Measurements from ENCODE around the gene CADPS. TPM values are rescaled to one million over a fixed set of nuclear protein-coding genes. Genes with fewer than 3 reads are reported as not detected.
A peak's percentile ranks its signal among the peaks of the same experiment; 100 is the strongest.

The CADPS gene
- total RNA-seq, 4 donors from 2014 or later, result 0.31 to 14.4 (median 5.2) TPM

DNA sequence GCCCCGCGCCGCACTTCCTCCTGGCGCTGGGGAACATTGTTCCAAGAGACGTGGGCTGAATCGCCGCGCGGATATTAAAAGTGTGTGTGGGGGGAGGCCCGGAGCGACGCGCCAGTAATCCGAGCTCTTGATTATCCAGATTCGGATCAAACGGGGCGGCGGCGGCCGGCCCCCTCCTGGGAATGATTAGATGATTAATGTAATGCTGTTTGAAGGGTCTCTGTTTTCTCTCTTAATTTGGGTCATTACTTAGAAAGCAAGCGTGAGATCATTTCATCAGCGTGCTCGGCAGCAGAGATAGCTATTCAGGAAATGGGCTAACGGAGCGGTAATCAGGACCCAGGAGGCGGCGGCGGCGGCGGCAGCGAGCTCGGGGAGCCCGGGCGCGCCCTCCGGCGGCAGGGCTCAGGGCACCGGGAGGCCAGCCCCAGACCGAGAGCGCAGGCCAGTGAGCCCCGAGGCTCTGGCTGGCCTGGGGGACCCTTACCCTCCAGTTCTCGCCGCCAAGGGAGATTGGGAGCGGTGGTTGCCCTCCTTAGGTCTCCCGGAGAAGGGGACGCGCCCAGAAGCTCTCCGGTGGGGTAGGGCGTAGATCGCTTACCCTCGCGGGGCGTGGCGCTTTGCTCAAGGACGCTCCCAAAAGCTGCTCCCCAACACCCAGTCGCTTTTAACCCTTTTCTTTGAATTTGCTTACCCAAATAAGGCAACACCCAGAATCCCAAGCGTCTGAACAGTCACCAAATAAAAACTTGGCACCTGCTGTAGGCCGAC, 506.3 kb downstream of the CADPS start:
- WGBS, 2 donors (ENCODE audit: low coverage in 1 of 2), result 0% methylated on average over 6 to 13 of the region's 58 CpGs
- no peak for ATAC-seq
- Histone ChIP-seq H3K27ac (no peak overlapping the region), H3K4me3 (peak overlapping the region in 1 of 2 donors; percentile 30), H3K27me3 (peaks cover 94% of the 10 kb centered on the region), H3K4me1 (peaks cover 0 to 60% (median 19%) of the 10 kb centered on the region in 3 donors), H3K9me3 (no peaks in the 10 kb centered on the region), H3K36me3 (no peaks in the 10 kb centered on the region)
- TF ChIP-seq, protein P1, sequence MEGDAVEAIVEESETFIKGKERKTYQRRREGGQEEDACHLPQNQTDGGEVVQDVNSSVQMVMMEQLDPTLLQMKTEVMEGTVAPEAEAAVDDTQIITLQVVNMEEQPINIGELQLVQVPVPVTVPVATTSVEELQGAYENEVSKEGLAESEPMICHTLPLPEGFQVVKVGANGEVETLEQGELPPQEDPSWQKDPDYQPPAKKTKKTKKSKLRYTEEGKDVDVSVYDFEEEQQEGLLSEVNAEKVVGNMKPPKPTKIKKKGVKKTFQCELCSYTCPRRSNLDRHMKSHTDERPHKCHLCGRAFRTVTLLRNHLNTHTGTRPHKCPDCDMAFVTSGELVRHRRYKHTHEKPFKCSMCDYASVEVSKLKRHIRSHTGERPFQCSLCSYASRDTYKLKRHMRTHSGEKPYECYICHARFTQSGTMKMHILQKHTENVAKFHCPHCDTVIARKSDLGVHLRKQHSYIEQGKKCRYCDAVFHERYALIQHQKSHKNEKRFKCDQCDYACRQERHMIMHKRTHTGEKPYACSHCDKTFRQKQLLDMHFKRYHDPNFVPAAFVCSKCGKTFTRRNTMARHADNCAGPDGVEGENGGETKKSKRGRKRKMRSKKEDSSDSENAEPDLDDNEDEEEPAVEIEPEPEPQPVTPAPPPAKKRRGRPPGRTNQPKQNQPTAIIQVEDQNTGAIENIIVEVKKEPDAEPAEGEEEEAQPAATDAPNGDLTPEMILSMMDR (IDR thresholded peaks at IDR 0.05), result no peak
- no peak for TF ChIP-seq EP300 (IDR thresholded peaks at IDR 0.05)
- TF ChIP-seq POLR2AphosphoS5 (IDR thresholded peaks at IDR 0.05), result no peak
- TF ChIP-seq POLR2A (IDR thresholded peaks at IDR 0.05), result no peak

DNA sequence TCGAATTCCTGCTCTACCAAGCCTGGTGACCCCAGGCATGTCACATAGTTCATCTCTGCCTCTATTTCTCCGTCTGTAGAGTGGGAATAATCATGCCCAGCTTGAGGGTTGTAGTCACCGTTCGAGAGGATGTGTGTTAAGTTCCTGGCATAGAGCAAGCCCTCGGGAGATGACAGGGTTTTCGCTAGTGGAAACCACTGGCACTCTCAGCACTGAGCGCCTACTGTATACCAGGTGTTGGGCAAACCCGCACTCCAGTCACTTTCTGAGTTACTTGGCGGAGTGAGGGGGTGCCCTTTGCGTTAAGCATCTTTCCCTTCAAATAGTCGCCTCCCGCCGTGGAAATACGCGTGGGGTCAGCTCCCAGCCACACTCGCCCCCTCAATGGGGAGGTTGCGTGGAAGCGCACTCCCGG, 506.9 kb downstream of the CADPS start:
- 3 to 6% methylated on average over 6 to 14 of the region's 19 CpGs for WGBS, 2 donors (ENCODE audit: low coverage in 1 of 2)
- no peaks in the 10 kb centered on the region for H3K36me3 ChIP-seq
- no peak overlapping the region for H3K27ac ChIP-seq
- TF ChIP-seq POLR2A (IDR thresholded peaks at IDR 0.05), result no peak
- TF ChIP-seq, protein P1 (IDR thresholded peaks at IDR 0.05), result no peak
- TF ChIP-seq POLR2AphosphoS5 (IDR thresholded peaks at IDR 0.05), result no peak
- no peak for TF ChIP-seq EP300 (IDR thresholded peaks at IDR 0.05)
- H3K9me3 ChIP-seq, result no peaks in the 10 kb centered on the region
- H3K27me3 ChIP-seq, result peaks cover 90% of the 10 kb centered on the region
- H3K4me3 ChIP-seq, result no peak overlapping the region
- ATAC-seq, result no peak
- peaks cover 0 to 54% (median 16%) of the 10 kb centered on the region in 3 donors for H3K4me1 ChIP-seq

DNA sequence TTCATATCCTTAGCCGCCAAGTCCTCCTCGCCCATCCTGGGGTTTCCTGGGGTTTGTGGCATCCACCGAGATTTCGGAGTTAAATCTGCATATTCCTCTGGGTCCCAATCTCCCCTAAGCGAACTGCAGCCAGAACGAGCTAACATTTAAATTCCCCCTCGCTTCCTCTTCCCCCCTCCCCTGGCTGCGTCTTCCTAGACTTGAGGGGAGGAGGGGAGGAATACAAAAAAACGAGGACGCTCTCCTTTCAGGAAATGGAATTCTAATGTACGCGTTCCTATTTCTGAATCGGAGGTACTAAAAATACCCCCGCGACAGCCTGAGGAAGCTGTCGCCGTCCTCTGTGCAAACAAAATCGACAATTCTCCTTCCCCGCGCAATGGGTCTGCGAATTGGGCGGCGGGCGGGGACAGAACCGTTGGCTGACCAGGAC, 507.4 kb downstream of the CADPS start:
- H3K4me1 ChIP-seq, result peaks cover 0 to 49% (median 14%) of the 10 kb centered on the region in 3 donors
- H3K27me3 ChIP-seq, result peaks cover 90% of the 10 kb centered on the region
- no peak overlapping the region for H3K27ac ChIP-seq
- TF ChIP-seq POLR2AphosphoS5 (IDR thresholded peaks at IDR 0.05), result no peak
- TF ChIP-seq, protein P1 (IDR thresholded peaks at IDR 0.05), result no peak
- TF ChIP-seq POLR2A (IDR thresholded peaks at IDR 0.05), result no peak
- no peak for TF ChIP-seq EP300 (IDR thresholded peaks at IDR 0.05)
- no peak overlapping the region for H3K4me3 ChIP-seq
- ATAC-seq, result no peak
- no peaks in the 10 kb centered on the region for H3K36me3 ChIP-seq
- H3K9me3 ChIP-seq, result no peaks in the 10 kb centered on the region
- WGBS, 2 donors (ENCODE audit: low coverage in 1 of 2), result 3 to 6% methylated on average over 4 to 22 of the region's 25 CpGs

DNA sequence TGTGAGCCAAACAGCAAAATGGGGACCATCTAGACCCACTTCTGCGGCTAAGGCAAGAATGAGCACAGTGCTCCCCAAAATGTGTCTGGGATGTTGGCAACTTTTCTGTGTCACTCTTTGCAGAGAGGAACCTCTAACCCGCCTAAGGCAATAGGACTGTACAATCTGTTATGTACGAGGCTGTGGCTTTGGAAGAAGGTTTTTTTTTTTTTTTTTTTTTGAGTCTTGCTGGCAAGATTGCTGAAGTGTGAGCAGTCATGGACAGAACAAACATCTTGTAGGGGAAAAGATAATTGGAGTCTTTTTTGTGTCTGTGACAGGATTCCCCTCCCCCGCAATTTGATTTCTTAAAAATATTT, 509.1 kb downstream of the CADPS start:
- H3K27ac ChIP-seq, result no peak overlapping the region
- WGBS, 2 donors (ENCODE audit: low coverage in 1 of 2), result 15 to 22% methylated on average over 3 to 4 of the region's 4 CpGs
- H3K9me3 ChIP-seq, result no peaks in the 10 kb centered on the region
- peaks cover 87% of the 10 kb centered on the region for H3K27me3 ChIP-seq
- H3K36me3 ChIP-seq, result no peaks in the 10 kb centered on the region
- peaks cover 0 to 32% (median 11%) of the 10 kb centered on the region in 3 donors for H3K4me1 ChIP-seq
- H3K4me3 ChIP-seq, result no peak overlapping the region
- no peak for TF ChIP-seq POLR2AphosphoS5 (IDR thresholded peaks at IDR 0.05)
- no peak for TF ChIP-seq EP300 (IDR thresholded peaks at IDR 0.05)
- TF ChIP-seq, protein P1 (IDR thresholded peaks at IDR 0.05), result no peak
- no peak for TF ChIP-seq POLR2A (IDR thresholded peaks at IDR 0.05)
- no peak for ATAC-seq
